DND-41 (cell line): ENCODE results near the gene HEATR5B.

Source experiments
- EZH2 ChIP-seq: IDR thresholded peaks from 3 replicates; pipeline ENCODE4 v1.6.1; 2012; ENCODE audit warnings: borderline replicate concordance, low read depth, mild to moderate bottlenecking, moderate library complexity, low read length, inconsistent platforms; ENCODE audit not compliant: severe bottlenecking
- TF ChIP-seq, protein P1 (sequence below): IDR thresholded peaks from 2 replicates; pipeline ENCODE4 v1.5.1; 2012; ENCODE audit warnings: borderline replicate concordance, low read length, moderate library complexity, mild to moderate bottlenecking; ENCODE audit not compliant: poor library complexity, severe bottlenecking; ENCODE audit errors: extremely low read depth

DNA sequence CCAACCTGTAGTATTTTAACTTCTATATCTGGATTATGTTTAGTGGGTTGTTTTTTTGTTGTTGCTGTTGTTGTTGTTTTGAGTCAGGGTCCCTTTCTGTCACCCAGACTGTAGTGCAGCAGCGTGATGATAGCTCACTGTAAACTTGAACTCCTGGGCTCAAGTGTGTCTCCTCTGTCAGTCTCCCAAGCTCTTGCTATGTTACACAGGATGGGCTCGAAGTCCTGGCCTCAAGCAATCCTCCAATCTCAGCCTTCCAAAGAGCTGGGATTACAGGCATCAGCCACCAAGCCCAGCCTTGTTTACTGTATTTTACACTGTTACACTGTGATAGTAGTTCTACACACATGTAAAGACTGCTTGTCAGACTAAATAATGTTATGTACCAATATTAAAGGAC is 108.1 kb downstream of the HEATR5B start:
- TF ChIP-seq, protein P1, sequence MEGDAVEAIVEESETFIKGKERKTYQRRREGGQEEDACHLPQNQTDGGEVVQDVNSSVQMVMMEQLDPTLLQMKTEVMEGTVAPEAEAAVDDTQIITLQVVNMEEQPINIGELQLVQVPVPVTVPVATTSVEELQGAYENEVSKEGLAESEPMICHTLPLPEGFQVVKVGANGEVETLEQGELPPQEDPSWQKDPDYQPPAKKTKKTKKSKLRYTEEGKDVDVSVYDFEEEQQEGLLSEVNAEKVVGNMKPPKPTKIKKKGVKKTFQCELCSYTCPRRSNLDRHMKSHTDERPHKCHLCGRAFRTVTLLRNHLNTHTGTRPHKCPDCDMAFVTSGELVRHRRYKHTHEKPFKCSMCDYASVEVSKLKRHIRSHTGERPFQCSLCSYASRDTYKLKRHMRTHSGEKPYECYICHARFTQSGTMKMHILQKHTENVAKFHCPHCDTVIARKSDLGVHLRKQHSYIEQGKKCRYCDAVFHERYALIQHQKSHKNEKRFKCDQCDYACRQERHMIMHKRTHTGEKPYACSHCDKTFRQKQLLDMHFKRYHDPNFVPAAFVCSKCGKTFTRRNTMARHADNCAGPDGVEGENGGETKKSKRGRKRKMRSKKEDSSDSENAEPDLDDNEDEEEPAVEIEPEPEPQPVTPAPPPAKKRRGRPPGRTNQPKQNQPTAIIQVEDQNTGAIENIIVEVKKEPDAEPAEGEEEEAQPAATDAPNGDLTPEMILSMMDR, result no peak
- TF ChIP-seq EZH2, result no peak
